Measurements from ENCODE around the gene GAS6. TPM values are rescaled to one million over a fixed set of nuclear protein-coding genes. Genes with fewer than 3 reads are reported as not detected.
A peak's percentile ranks its signal among the peaks of the same experiment; 100 is the strongest.
"Not testable (repeated sequence)": the region's sequence is repeated elsewhere in the genome, so short reads cannot be mapped to it uniquely, and the experiment has no call there.

Gene GAS6
- polyA plus RNA-seq, 4 donors: 42.7 to 136 (median 86.0) TPM

DNA sequence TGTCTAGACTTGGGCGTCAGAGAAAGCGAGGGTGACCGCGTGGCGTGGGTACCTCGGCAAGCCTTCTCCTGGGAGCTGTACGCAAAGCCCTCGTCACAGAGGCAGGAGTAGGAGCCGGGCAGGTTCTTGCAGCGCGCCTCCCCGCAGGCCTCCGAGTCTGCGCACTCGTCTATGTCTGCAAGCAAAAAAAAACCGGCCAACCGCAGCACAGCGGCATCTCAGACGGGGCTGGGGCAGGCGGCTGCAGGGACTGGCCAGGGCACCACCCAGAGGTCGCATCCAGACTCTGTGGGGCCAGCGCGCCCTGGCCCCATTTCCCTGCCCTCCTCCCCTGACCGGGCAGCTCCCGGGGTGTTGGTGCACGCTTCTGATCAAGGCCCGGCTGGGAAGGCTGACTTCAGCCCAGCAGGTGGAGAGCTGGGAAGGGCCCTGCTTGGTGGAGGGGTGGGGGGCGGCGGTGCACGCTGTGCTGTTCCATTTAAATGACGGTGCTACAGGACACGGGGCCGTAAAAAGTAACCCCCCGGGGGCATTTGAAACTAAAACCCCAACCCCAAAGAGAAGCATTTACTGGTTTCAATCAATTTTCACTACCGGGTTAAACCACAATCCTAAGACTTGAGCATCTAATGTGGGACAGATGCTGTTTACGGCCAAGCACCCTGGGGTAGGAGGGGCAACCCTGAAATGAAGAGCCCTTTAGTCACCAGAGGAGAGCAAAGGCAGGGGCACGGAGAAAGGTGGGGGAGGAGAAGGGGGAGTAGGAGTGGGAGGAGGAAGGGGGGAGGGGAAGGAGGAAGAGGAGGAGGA, 28.2 kb downstream of the GAS6 start:
- Histone ChIP-seq H3K4me3 (ENCODE audit: low read depth in 1 of 3, low read length in 3 of 3) (no peak overlapping the region), H3K36me3 (ENCODE audit: control insufficient read depth in 3 of 3, insufficient read depth in 2 of 3, low read depth in 1 of 3, low read length in 3 of 3) (peaks cover 0 to 66% (median 4%) of the 10 kb centered on the region in 3 donors), H3K27me3 (ENCODE audit: control insufficient read depth in 3 of 3, insufficient read depth in 3 of 3, low read length in 3 of 3) (no peaks in the 10 kb centered on the region), H3K9me3 (ENCODE audit: control insufficient read depth in 2 of 2, insufficient read depth in 1 of 2, low read depth in 1 of 2, low read length in 1 of 2) (no peaks in the 10 kb centered on the region), H3K4me1 (ENCODE audit: control insufficient read depth in 3 of 3, insufficient read depth in 2 of 3, low read depth in 1 of 3, low read length in 2 of 3) (peaks cover 4 to 18% (median 11%) of the 10 kb centered on the region in 3 donors), H3K27ac (ENCODE audit: low read depth in 1 of 3, low read length in 2 of 3) (no peak overlapping the region)
- WGBS, 3 donors: 85 to 91% (median 89%) methylated on average over 36 to 37 of the region's 37 CpGs
- no peak for FAIRE-seq
- DNase-seq: no peak

- Histone ChIP-seq H3K36me3 (ENCODE audit: control insufficient read depth in 3 of 3, insufficient read depth in 2 of 3, low read depth in 1 of 3, low read length in 3 of 3) (peaks cover 0 to 59% (median 4%) of the 10 kb centered on the region in 3 donors), H3K4me1 (ENCODE audit: control insufficient read depth in 3 of 3, insufficient read depth in 2 of 3, low read depth in 1 of 3, low read length in 2 of 3) (peaks cover 2 to 12% (median 5%) of the 10 kb centered on the region in 3 donors), H3K27me3 (ENCODE audit: control insufficient read depth in 3 of 3, insufficient read depth in 3 of 3, low read length in 3 of 3) (no peaks in the 10 kb centered on the region), H3K4me3 (ENCODE audit: low read depth in 1 of 3, low read length in 3 of 3) (no peak overlapping the region), H3K9me3 (ENCODE audit: control insufficient read depth in 2 of 2, insufficient read depth in 1 of 2, low read depth in 1 of 2, low read length in 1 of 2) (no peaks in the 10 kb centered on the region), H3K27ac (ENCODE audit: low read depth in 1 of 3, low read length in 2 of 3) (no peak overlapping the region)
- FAIRE-seq: no peak
- DNase-seq: no peak
- WGBS, 3 donors: 88 to 94% (median 90%) methylated on average over 34 to 38 of the region's 38 CpGs
Observed at GRCh38 chr13:113834496-113835200, 29.2 kb downstream of the GAS6 start.

DNA sequence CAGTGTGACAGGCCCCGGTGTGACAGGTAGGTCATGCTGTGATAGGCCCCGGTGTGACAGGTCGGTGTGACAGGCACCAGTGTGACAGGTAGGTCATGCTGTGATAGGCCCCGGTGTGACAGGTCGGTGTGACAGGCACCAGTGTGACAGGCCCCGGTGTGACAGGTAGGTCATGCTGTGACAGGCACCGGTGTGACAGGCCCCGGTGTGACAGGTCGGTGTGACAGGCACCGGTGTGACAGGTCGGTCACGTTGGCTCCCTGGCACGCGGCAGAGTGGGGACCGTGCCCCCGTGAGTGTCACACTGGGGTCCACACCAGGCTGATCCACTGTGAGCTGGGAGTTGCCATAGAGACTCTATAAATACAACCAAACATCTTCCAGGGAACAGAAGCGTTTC, 29.9 kb downstream of the GAS6 start:
- Histone ChIP-seq H3K36me3 (ENCODE audit: control insufficient read depth in 3 of 3, insufficient read depth in 2 of 3, low read depth in 1 of 3, low read length in 3 of 3) (peaks cover 0 to 59% (median 4%) of the 10 kb centered on the region in 3 donors), H3K4me1 (ENCODE audit: control insufficient read depth in 3 of 3, insufficient read depth in 2 of 3, low read depth in 1 of 3, low read length in 2 of 3) (peaks cover 0 to 12% (median 5%) of the 10 kb centered on the region in 3 donors)
- H3K27ac ChIP-seq (ENCODE audit: low read depth in 1 of 3, low read length in 2 of 3); DNase-seq; FAIRE-seq; H3K27me3 ChIP-seq (ENCODE audit: control insufficient read depth in 3 of 3, insufficient read depth in 3 of 3, low read length in 3 of 3); H3K9me3 ChIP-seq (ENCODE audit: control insufficient read depth in 2 of 2, insufficient read depth in 1 of 2, low read depth in 1 of 2, low read length in 1 of 2); H3K4me3 ChIP-seq (ENCODE audit: low read depth in 1 of 3, low read length in 3 of 3): not testable (repeated sequence)
- WGBS, 3 donors: 90 to 93% (median 92%) methylated on average over 17 of the region's 17 CpGs

- no peak overlapping the region for H3K4me3 ChIP-seq (ENCODE audit: low read depth in 1 of 3, low read length in 3 of 3)
- H3K4me1 ChIP-seq (ENCODE audit: control insufficient read depth in 3 of 3, insufficient read depth in 2 of 3, low read depth in 1 of 3, low read length in 2 of 3): peaks cover 0 to 12% (median 5%) of the 10 kb centered on the region in 3 donors
- 89 to 94% (median 94%) methylated on average over 25 of the region's 25 CpGs for WGBS, 3 donors
- no peak overlapping the region for H3K27ac ChIP-seq (ENCODE audit: low read depth in 1 of 3, low read length in 2 of 3)
- no peaks in the 10 kb centered on the region for H3K27me3 ChIP-seq (ENCODE audit: control insufficient read depth in 3 of 3, insufficient read depth in 3 of 3, low read length in 3 of 3)
- FAIRE-seq (no peak), DNase-seq (no peak)
- H3K36me3 ChIP-seq (ENCODE audit: control insufficient read depth in 3 of 3, insufficient read depth in 2 of 3, low read depth in 1 of 3, low read length in 3 of 3): peaks cover 0 to 63% (median 4%) of the 10 kb centered on the region in 3 donors
- no peaks in the 10 kb centered on the region for H3K9me3 ChIP-seq (ENCODE audit: control insufficient read depth in 2 of 2, insufficient read depth in 1 of 2, low read depth in 1 of 2, low read length in 1 of 2)
Observed at GRCh38 chr13:113833111-113833830, 30.6 kb downstream of the GAS6 start.

DNA sequence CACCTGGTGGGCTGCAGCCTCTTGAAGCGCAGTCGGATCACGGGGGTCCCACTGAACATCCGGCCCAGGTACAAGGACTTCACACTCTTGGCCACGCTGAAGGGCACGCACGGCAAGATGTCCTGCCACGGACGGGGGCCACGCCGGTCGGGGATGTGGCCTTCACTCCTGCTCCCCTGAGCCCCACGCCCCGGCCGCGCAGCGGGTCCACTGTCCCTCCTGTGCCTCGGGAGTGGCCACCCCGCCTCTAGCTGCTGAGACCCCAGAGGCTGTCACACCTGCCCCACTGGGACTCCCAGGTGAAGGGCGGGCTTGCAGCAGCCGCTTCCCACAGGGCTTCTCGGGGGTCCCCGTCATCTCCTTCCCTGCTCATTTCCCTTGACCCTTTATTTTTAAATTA, 31.2 kb downstream of the GAS6 start:
- peaks cover 0 to 7% (median 0%) of the 10 kb centered on the region in 3 donors for H3K4me1 ChIP-seq (ENCODE audit: control insufficient read depth in 3 of 3, insufficient read depth in 2 of 3, low read depth in 1 of 3, low read length in 2 of 3)
- no peak overlapping the region for H3K27ac ChIP-seq (ENCODE audit: low read depth in 1 of 3, low read length in 2 of 3)
- 88 to 92% (median 92%) methylated on average over 22 to 23 of the region's 23 CpGs for WGBS, 3 donors
- no peak for DNase-seq
- FAIRE-seq: no peak
- no peaks in the 10 kb centered on the region for H3K27me3 ChIP-seq (ENCODE audit: control insufficient read depth in 3 of 3, insufficient read depth in 3 of 3, low read length in 3 of 3)
- H3K4me3 ChIP-seq (ENCODE audit: low read depth in 1 of 3, low read length in 3 of 3): no peak overlapping the region
- H3K36me3 ChIP-seq (ENCODE audit: control insufficient read depth in 3 of 3, insufficient read depth in 2 of 3, low read depth in 1 of 3, low read length in 3 of 3): peaks cover 1 to 61% (median 4%) of the 10 kb centered on the region in 3 donors
- H3K9me3 ChIP-seq (ENCODE audit: control insufficient read depth in 2 of 2, insufficient read depth in 1 of 2, low read depth in 1 of 2, low read length in 1 of 2): no peaks in the 10 kb centered on the region

GRCh38 chr13:113832205-113832604, 31.7 kb downstream of the GAS6 start:
- FAIRE-seq (no peak), DNase-seq (peak in 1 of 2 donors; percentile 77)
- Histone ChIP-seq H3K9me3 (ENCODE audit: control insufficient read depth in 2 of 2, insufficient read depth in 1 of 2, low read depth in 1 of 2, low read length in 1 of 2) (no peaks in the 10 kb centered on the region), H3K27me3 (ENCODE audit: control insufficient read depth in 3 of 3, insufficient read depth in 3 of 3, low read length in 3 of 3) (no peaks in the 10 kb centered on the region), H3K4me1 (ENCODE audit: control insufficient read depth in 3 of 3, insufficient read depth in 2 of 3, low read depth in 1 of 3, low read length in 2 of 3) (peaks cover 0 to 3% (median 0%) of the 10 kb centered on the region in 3 donors), H3K36me3 (ENCODE audit: control insufficient read depth in 3 of 3, insufficient read depth in 2 of 3, low read depth in 1 of 3, low read length in 3 of 3) (peaks cover 4 to 60% (median 6%) of the 10 kb centered on the region in 3 donors), H3K27ac (ENCODE audit: low read depth in 1 of 3, low read length in 2 of 3) (no peak overlapping the region), H3K4me3 (ENCODE audit: low read depth in 1 of 3, low read length in 3 of 3) (no peak overlapping the region)
- 57 to 79% (median 76%) methylated on average over 19 of the region's 19 CpGs for WGBS, 3 donors

- H3K4me1 ChIP-seq (ENCODE audit: control insufficient read depth in 3 of 3, insufficient read depth in 2 of 3, low read depth in 1 of 3, low read length in 2 of 3): no peaks in the 10 kb centered on the region
- no peak for FAIRE-seq
- no peak overlapping the region for H3K27ac ChIP-seq (ENCODE audit: low read depth in 1 of 3, low read length in 2 of 3)
- H3K36me3 ChIP-seq (ENCODE audit: control insufficient read depth in 3 of 3, insufficient read depth in 2 of 3, low read depth in 1 of 3, low read length in 3 of 3): peaks cover 4 to 62% (median 6%) of the 10 kb centered on the region in 3 donors
- 88 to 94% (median 92%) methylated on average over 17 to 23 of the region's 23 CpGs for WGBS, 3 donors
- no peaks in the 10 kb centered on the region for H3K9me3 ChIP-seq (ENCODE audit: control insufficient read depth in 2 of 2, insufficient read depth in 1 of 2, low read depth in 1 of 2, low read length in 1 of 2)
- no peaks in the 10 kb centered on the region for H3K27me3 ChIP-seq (ENCODE audit: control insufficient read depth in 3 of 3, insufficient read depth in 3 of 3, low read length in 3 of 3)
- no peak overlapping the region for H3K4me3 ChIP-seq (ENCODE audit: low read depth in 1 of 3, low read length in 3 of 3)
- no peak for DNase-seq
Observed at GRCh38 chr13:113831061-113831460, 32.8 kb downstream of the GAS6 start.

GRCh38 chr13:113830426-113830950, 33.4 kb downstream of the GAS6 start:
- not testable (repeated sequence) for H3K4me1 ChIP-seq (ENCODE audit: control insufficient read depth in 3 of 3, insufficient read depth in 2 of 3, low read depth in 1 of 3, low read length in 2 of 3); FAIRE-seq; H3K27me3 ChIP-seq (ENCODE audit: control insufficient read depth in 3 of 3, insufficient read depth in 3 of 3, low read length in 3 of 3); H3K27ac ChIP-seq (ENCODE audit: low read depth in 1 of 3, low read length in 2 of 3); DNase-seq; H3K4me3 ChIP-seq (ENCODE audit: low read depth in 1 of 3, low read length in 3 of 3); H3K9me3 ChIP-seq (ENCODE audit: control insufficient read depth in 2 of 2, insufficient read depth in 1 of 2, low read depth in 1 of 2, low read length in 1 of 2)
- H3K36me3 ChIP-seq (ENCODE audit: control insufficient read depth in 3 of 3, insufficient read depth in 2 of 3, low read depth in 1 of 3, low read length in 3 of 3): peaks cover 4 to 67% (median 6%) of the 10 kb centered on the region in 3 donors
- WGBS, 3 donors: 76 to 87% (median 81%) methylated on average over 11 to 22 of the region's 22 CpGs

All from small intestine (tissue), 7 donors.